ENCODE data around the gene PAX5.
A peak's percentile ranks its signal among the peaks of the same experiment; 100 is the strongest.

Gene PAX5

GRCh38 chr9:36956908-36957307 lies 77.2 kb downstream of the PAX5 start:
- DNase-seq = no peak

GRCh38 chr9:36950389-36950788 lies 83.7 kb downstream of the PAX5 start:
- DNase-seq = no peak

- DNase-seq = no peak
These were observed 84.6 kb downstream of the PAX5 start for GRCh38 chr9:36949466-36949865.

DNA sequence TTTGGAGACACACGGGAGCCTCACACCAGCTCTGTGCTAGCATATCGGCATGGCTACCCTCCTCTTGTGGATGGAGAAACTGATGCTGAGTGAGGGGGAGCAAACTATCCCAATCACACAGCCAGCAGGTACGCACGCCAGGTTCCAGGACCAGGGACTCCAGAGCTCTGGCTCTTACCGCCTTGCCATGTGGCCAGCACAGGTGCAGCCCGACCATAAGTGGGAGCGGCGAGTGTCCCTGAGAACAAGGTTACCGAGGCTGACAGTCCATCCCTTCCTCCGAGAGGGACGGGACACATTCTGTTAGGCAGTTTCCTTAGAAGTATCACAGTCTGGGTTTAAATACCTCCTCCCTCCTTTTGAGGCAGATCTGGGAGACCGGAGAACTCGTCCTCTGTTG lies 86.0 kb downstream of the PAX5 start:
- DNase-seq = no peak

DNA sequence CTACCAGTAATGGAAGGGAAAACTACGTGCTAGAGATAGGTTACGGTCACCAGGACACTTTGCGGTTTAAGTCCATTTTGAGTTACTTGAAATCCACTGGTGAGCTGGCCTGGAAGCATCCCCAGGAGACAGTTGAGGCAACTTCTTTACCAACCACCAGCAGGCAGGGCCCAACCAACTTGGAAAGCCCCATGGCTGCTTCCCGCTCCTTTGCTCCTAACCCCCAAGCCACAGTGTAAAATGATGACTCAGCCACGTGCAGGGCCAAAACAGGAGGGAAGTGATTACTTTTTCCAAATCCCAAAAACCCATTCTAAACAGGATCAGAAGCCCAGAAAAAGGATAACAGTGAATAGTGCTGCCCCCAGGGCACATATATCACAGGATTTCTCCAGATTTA lies 87.4 kb downstream of the PAX5 start:
- DNase-seq = no peak

DNA sequence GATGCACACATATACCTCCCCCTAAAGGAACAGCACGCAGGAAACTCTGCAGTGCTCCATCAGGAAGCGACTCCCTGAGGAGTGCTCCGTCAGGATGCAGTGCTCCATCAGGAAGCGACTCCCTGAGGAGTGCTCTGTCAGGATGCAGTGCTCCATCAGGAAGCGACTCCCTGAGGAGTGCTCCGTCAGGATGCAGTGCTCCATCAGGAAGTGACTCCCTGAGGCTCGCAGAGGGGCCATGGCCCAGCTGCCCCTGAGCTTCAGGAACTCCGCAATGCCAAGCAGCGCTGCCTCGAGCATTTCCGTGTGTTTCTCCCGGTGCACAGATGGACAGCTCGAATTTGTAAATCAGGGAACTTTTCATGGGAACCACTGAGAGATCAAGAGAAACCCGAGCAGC lies 88.1 kb downstream of the PAX5 start:
- no peak for DNase-seq

DNA sequence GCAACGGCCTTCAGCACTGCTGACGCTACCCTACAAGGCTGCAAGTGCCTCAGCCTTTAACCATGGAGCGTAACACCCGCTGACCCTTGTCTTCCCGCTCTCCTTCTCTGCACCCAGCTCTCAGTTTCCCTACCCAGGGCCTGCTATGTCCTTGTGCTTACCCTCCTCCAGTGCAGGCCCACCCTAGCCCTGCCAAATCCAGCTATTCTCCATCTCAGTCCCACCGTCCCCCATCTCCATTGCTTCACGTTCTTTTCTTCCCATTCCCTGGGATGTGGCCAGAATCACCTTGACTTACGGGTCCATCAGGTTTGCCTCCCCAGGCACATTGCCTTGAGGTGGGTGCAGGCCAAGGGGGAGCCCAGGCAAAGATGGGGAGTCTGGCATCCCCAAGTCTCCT lies 91.2 kb downstream of the PAX5 start:
- DNase-seq = no peak

GRCh38 chr9:36941441-36941840 lies 92.6 kb downstream of the PAX5 start:
- DNase-seq = no peak

GRCh38 chr9:36940881-36941280 lies 93.2 kb downstream of the PAX5 start:
- no peak for DNase-seq

GRCh38 chr9:36940500-36940853 lies 93.6 kb downstream of the PAX5 start:
- no peak for DNase-seq

- no peak for DNase-seq
These were observed 94.2 kb downstream of the PAX5 start for GRCh38 chr9:36939655-36940499.

GRCh38 chr9:36939214-36939613 lies 94.9 kb downstream of the PAX5 start:
- no peak for DNase-seq

- DNase-seq = no peak
These were observed 95.5 kb downstream of the PAX5 start for GRCh38 chr9:36938617-36939016.

GRCh38 chr9:36937951-36938350 lies 96.1 kb downstream of the PAX5 start:
- no peak for DNase-seq

DNA sequence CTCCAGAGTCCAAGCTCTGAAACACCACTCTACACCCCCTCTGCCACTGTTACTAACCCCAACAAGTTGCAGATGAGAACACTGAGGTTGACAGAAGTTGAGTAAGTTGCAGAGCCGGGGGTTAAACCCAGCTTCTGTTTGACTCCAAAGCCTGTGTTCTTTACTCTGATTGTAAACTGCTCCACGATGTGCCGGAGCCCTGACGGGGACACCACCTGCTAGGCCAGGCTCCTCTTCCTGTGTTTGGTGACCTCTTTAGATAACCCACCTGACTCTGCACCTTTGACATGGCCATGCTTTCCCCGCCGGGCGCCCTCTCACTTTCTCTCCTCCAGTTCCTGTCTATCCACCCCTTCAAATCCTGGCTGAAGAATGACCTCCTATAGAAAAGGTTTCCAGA lies 96.7 kb downstream of the PAX5 start:
- no peak for DNase-seq

DNA sequence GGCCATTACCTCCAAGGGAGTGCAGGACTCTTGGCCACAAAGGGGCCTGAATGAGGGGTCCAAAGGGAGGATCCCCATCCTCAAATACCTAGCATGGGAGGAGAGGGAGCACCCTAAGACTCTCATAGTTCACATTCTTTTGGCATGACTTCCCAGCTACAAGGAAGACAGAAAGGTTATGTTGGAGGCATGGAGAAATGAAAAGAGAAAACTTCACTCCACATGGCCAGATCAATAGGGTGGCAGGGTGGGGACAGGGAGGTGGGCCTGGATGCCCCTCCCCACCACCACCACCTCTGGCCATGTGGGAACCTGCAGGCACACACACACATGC lies 97.6 kb downstream of the PAX5 start:
- no peak for DNase-seq

- DNase-seq = no peak
These were observed 98.1 kb downstream of the PAX5 start for GRCh38 chr9:36935768-36936497.

DNA sequence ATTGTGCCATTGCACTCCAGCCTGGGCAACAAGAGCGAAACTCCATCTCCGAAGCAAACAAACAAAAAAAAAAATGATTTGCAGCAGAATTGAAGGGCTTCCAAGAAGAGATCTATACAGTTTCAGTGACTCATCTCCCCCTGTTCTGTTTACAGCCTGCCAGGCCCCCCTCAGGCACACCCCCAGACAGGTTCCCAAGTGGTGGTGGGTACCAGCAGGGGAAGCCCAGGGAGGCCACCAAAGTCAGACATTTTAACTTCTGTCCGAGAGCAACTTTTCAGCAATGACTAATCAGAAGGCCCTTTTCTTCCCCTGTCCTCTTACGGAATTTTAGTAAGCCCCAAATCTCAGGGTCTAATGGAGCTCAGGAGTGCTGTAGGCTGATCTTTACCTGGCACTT lies 98.7 kb downstream of the PAX5 start:
- DNase-seq = no peak

DNA sequence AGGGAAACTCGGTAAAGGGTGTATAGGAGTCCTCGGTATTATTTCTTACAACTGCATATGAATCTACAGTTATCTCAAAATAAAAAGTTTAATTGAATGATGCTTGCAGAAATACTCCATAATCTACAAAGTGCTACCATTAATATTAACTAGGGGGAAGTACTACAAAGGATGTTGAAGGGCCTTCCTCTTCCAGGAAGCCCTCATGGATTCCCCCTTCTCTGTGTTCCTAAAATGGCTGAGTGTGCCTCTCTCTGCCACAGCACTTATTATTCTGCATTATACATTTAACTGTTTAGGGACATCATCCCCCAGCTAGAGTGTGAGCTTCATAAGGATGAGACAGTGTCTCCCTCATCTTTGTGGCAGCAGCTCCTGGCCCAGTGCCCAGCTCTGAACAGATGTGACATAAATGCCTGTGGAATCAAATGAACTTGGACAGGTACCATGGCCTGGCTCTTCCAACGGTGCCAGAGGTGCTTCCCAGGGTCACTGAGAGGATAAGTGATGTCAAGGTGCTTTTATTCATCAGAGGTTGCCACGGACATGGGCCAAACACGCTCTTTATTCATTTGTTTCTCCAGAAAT lies 99.5 kb downstream of the PAX5 start:
- DNase-seq = no peak

DNA sequence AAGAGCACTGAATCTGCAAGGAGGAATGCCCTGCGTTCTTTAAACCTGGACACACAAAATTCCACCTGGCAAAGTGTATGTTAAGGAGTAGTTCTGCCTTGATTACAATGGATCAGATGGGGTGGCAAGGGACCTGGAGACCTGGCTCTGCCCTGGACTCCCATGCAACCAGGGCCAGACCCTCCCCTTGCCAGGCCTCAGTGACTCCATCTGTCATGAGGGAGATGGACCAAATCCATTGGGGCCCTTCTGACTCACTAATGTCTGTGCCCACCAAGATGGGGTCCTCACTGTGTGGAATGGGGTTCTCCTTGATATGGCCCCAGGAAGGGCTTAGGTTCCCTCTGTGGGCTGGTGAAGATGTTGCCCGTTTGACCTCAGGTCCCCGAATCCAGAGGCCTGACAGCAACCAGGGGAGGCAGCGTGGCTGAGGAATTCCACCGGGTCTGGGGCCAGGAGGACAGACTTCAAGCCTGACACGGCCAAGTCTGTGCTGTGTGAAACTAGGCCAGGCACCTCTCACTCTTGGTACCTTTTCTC lies 100.3 kb downstream of the PAX5 start:
- DNase-seq = no peak

DNA sequence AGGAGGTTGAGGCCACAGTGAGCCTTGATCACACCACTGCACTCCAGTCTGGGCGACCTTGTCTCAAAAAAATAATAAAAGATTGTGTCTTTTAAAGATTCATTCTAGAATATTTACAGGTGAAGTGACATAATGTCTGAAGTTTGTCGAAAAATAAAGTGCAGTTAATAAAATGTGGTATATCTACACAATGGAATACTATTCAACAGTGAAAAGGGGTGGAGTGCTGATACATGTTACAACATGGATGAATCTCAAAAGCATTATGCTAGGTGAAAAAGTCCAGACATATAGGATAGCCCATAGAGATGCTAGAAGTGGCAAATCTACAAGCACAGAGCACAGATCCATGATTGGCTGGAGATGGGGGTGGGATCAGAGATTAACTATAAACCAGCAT lies 101.9 kb downstream of the PAX5 start:
- no peak for DNase-seq

DNA sequence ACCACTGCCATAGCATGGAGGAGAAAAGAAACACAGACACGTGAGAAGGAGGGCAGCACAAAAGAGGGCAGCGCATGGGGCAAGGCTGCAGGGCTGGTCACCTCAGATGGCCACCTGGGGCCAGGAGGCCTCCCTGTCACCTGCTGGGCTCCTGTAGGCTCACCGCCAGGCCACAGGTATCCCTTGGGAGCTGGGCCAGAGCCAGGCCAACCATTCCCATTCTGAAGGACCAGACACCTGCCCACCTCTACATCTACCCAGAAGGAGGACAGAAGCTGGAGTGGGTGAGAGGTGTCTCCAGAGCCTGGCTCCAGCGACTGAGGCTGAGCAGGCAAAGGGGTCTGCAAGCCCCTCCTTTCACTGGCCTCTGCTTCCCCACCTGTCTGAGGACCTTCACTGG lies 103.1 kb downstream of the PAX5 start:
- DNase-seq = no peak

DNA sequence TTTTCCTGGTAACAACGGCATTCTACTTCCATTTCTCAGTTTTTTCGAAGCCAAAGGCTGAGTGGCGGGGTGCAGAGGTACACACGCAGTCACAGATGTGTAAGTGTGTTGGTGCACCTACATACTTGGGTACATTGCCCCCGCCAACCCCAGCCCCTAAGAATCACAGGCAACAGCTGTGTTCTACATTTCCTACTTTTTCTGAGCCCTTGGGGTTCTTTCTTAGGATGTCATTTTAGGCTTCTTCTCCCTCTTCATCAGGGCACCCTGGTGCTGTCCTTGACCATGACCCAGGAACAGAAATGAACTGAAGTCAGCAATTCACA lies 104.8 kb downstream of the PAX5 start:
- no peak for DNase-seq

DNA sequence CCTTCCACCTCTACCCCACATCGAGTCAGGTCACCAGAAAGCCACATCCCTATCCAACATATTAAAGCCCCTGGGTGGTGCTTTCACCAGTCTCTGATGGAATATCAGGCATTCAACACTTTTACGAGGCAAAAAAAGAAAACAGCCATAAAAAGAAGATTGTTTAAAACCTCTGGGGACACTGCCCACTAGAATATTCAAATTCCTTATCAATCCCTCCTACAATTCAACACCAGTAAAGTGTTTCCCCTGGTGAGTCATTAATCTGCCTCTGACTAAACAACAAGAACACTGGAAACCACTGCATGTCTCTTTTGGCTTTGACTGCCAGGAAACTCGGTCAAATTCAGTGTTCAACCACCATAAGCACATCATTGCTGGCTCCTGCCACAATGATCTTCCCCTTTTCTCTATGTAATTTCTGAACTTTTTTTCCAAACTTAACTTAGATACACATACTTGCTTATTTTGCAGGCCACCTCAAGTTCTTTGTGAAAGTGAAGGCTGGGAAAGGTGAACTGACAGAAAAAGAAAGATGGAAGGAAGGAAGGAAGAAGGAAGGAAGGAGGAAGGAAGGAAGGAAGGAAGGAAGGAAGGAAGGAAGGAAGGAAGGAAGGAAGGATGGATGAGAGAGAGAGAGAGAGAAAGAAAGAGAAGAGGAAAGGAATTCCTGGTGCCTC lies 105.3 kb downstream of the PAX5 start:
- peak; percentile 72 to 77 for DNase-seq
